ENCODE measurements around the gene PDE4D.

- no peak for TF ChIP-seq CTCF (conservative IDR thresholded peaks at IDR 0.05; ENCODE audit: low read depth, low read length)
- TF ChIP-seq POLR2A (IDR thresholded peaks at IDR 0.05; ENCODE audit: low read depth, low read length) = no peak
- no peak for TF ChIP-seq CHD1 (IDR thresholded peaks at IDR 0.05; ENCODE audit: low read depth, low read length)
- TF ChIP-seq RFX5 (IDR thresholded peaks at IDR 0.05; ENCODE audit: low read depth, low read length) = no peak
- TF ChIP-seq MAFK (IDR thresholded peaks at IDR 0.05; ENCODE audit: low read depth, low read length) = no peak
- TF ChIP-seq RAD21 (IDR thresholded peaks at IDR 0.05; ENCODE audit: low read length) = no peak
- no peak for TF ChIP-seq USF2 (IDR thresholded peaks at IDR 0.05; ENCODE audit: low read depth, low read length)
- TF ChIP-seq CEBPB (IDR thresholded peaks at IDR 0.05; ENCODE audit: low read depth, low read length) = no peak
- no peak for TF ChIP-seq RCOR1 (IDR thresholded peaks at IDR 0.05; ENCODE audit: insufficient replicate concordance, low read length)
- no peak for TF ChIP-seq NFE2L2 (IDR thresholded peaks at IDR 0.05; ENCODE audit: low read depth, low read length)
- TF ChIP-seq BHLHE40 (IDR thresholded peaks at IDR 0.05; ENCODE audit: low read depth, low read length) = no peak
- TF ChIP-seq ELK1 (IDR thresholded peaks at IDR 0.05; ENCODE audit: borderline replicate concordance, low read depth, low read length) = no peak
- TF ChIP-seq MAZ (IDR thresholded peaks at IDR 0.05; ENCODE audit: borderline replicate concordance, low read depth, low read length) = no peak
Observed at GRCh38 chr5:58937031-58937681, 956.4 kb downstream of the PDE4D start.

Data from IMR-90 (cell line).